ENCODE data around the gene VPS33B. TPM values are rescaled to one million over a fixed set of nuclear protein-coding genes. Genes with fewer than 3 reads are reported as not detected.
A peak's percentile ranks its signal among the peaks of the same experiment; 100 is the strongest.

Gene VPS33B
- total RNA-seq, 1 experiment from 2014 or later = 12.3 TPM

- DNase-seq (ENCODE audit: low read depth) = no peak
These were observed 40.3 kb downstream of the VPS33B start for GRCh38 chr15:90982135-90982534.

DNA sequence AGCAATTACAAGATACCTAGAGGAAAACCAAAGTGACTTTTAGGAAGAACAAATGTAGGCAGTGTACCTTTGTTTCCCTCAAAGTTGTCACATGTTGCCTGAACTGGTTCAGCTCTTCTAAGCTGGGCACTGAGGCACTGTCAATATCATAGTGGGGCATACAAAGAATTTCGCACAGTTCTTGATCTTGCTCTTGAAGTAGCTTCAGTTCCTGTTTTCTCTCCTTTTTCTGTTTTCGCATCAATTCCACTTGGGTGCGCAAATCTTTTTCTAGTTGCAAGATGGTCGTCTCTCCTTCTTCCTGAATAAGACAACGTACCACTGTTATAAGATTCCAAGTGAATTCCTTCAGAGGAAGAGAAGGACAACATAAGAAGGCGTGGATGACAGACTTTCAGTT lies 40.7 kb downstream of the VPS33B start:
- no peak for DNase-seq (ENCODE audit: low read depth)

DNA sequence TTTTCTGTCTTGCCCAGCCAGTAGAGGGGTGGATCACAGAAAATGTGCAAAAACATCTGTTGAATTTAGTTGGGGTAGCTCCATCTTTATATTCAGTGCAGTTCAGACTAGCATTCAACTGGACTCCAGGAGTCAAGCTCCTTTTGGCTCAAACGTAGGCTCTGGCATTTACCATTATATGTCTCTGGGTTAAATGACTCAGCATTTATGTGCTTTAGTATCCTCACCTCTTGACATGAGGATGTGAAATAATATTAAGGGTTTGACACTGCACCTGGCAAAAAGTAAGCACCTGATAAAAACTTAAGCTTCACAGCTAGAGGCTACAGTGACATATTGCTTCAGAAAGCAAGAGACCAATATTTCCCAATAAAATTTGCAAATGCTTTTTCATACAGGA lies 42.8 kb downstream of the VPS33B start:
- DNase-seq (ENCODE audit: low read depth) = no peak

DNA sequence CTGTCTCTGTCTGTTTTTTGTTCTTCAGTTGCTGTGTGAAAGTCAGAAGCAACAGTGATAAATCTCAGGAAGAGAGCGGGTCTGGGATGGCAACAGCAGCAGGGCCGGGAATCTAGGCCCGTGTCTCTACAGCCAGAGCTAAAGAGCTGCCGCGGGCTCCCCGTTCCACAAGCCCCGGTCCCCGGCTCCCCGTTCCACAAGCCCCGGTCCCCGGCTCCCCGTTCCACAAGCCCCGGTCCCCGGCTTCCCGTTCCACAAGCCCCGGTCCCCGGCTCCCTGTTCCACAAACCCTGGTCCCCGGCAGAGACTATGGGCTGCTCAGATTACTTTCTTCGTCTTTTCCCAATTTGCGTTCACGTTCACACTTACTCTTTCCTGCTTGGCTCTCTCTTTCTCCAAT lies 48.2 kb downstream of the VPS33B start:
- DNase-seq (ENCODE audit: low read depth) = no peak

GRCh38 chr15:90972133-90972532 lies 50.3 kb downstream of the VPS33B start:
- DNase-seq (ENCODE audit: low read depth) = no peak

DNA sequence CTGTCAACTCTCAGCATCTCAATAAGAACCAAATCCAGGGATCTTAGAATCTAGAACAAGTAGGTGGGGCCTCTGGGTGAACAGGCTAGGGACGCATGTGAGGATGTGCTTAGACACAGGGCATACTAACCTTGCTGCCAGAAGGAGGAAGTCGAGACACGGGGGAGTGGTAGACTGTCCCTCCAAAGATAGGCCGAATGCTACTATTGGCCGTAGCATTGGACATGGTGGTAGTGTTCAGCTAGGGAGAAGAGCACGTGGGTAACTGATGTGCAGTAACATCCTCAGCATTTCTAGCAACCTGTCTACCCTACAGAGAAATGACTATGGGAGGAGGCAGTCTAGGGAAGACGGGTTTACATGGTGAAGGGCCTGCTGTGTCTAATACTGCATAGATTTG lies 52.1 kb downstream of the VPS33B start:
- DNase-seq (ENCODE audit: low read depth) = no peak

DNA sequence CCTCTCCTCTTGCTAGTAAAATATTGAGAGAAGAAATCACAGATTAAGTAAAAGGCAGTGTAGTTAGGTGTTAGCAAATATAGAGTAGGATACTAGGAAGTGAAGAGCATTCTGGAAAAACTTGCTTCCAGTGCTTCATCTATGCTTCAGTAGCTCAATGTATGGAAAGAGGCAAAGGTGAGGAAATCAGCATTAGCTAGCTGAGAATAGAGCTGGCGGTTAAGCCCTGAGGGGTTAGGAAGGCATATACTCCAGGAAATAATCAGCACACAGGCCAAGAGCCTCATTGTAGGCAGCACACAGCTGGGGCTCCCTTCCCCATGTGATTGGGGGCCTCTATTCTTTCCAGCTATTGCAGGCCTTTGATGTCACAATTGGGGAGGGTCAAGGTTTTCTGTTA lies 54.0 kb downstream of the VPS33B start:
- no peak for DNase-seq (ENCODE audit: low read depth)

DNA sequence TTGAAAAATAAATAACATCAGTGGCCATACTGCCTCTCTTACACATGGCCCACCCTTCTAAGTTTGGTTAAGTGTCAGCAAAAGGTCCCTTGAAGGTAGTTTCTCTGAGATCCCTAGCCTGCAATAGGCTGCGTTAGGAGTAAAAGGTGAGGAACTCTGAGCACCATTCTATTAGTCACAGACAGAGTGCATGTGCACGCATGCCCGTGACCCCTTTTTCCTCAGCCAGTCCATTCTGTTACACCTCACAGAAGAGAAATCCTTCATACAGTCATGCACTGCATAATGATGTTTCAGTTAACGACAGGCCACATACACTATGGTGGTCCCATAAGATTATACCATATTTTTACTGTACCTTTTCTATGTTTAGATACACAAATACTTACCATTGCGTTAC lies 55.2 kb downstream of the VPS33B start:
- DNase-seq (ENCODE audit: low read depth) = no peak

- DNase-seq (ENCODE audit: low read depth) = no peak
These were observed 56.1 kb downstream of the VPS33B start for GRCh38 chr15:90966262-90966661.

DNA sequence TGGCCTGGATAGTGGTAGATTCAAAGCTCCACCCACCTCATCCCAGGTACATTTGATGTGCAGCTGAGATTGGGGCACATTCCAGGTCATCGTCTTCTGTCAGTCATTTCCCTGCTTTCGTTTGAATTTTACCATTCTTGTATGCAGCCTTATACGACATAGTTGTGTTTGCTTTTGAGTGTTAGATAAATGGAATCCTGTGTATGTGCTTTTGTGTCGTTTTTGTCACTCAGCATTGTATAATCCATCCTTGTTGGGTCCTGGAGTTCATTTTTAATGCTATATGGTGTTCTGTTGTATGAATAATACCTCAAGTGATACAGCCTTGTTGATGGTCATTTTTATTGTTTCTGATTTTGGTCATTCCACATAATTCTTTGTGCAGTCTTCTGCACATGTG lies 60.4 kb downstream of the VPS33B start:
- DNase-seq (ENCODE audit: low read depth) = no peak

- no peak for DNase-seq (ENCODE audit: low read depth)
These were observed 61.9 kb downstream of the VPS33B start for GRCh38 chr15:90960298-90961091.

DNA sequence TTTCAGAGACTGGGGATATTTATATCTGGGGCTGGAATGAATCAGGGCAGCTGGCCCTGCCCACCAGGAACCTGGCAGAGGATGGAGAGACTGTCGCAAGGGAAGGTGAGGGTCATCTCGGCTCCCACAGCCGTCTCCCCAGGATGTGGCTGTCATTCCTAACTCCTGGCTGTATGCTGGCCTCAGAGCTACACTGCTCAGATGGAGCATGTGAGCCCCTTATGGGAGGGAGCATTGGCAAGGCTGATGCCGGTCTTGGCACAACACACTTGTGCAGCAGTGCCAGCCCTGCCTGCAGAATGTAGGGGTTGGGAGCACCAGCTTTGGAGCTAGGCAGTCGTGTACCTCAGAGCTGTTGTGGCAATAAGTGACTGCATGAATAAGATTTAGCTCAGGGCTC lies 62.5 kb downstream of the VPS33B start:
- no peak for DNase-seq (ENCODE audit: low read depth)

DNA sequence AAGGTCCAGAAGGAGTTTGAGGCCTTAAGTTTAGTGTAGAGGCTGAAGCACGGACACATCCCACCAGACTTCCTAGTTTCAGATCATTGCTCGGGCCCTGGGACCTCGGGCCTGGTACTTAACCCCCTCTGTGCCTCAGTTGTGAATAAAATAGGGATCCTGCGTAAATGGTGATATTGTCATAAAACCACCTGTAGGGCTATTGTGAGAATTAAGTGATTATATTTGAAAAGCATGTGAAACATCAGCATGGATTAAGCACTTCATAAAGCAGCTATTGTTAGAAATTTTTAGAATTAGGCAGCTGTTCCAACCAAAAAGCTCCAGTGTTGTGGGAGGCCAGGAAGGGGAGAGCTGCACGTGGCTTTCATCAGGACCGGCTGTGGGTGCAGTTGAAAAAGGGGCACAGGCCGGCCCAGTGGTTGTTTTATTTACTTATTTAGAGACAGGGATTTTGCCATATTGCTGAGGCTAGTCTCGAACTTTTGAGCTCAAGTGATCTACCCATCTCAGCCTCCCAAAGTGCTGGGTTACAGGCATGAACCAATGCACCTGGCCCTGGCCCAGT lies 63.3 kb downstream of the VPS33B start:
- DNase-seq (ENCODE audit: low read depth) = no peak

GRCh38 chr15:90957791-90958190 lies 64.6 kb downstream of the VPS33B start:
- DNase-seq (ENCODE audit: low read depth) = no peak

- no peak for DNase-seq (ENCODE audit: low read depth)
These were observed 65.2 kb downstream of the VPS33B start for GRCh38 chr15:90957031-90957790.

DNA sequence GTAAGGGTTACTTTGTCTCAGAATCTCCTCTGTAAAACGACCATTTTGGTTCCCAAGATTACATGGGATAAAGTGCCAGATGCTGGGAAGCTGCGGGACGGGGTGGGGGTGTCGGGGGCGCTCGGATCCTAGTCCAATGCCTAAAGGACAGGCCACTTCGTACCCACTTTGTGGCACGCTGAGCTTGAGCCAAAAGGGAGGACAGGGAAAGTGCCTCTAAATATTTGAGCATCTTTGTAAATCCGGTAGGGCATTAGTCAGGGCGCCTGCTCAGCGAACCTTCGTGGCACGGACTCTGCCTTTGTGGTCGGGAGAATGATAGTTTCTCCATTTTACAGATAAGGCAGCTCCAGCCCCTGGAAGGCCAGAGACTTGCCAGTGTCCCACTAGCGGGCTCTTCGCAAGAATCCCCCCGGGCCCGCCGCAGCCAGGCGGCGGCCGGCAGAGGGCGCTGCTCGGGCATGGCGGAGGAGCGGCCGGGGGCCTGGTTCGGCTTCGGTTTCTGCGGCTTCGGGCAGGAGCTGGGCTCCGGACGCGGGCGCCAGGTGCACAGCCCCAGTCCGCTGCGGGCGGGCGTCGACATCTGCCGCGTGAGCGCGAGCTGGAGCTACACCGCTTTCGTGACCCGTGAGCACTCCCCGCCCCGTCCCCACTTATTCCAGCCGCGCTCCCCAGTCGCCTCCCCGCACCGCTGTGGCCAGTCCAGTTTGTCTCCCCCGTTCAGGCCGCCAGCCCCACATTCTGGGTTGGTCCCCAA lies 65.9 kb downstream of the VPS33B start:
- DNase-seq (ENCODE audit: low read depth) = peak; percentile 32

- peak; percentile 22 for DNase-seq (ENCODE audit: low read depth)
These were observed 66.6 kb downstream of the VPS33B start for GRCh38 chr15:90955624-90956273.

DNA sequence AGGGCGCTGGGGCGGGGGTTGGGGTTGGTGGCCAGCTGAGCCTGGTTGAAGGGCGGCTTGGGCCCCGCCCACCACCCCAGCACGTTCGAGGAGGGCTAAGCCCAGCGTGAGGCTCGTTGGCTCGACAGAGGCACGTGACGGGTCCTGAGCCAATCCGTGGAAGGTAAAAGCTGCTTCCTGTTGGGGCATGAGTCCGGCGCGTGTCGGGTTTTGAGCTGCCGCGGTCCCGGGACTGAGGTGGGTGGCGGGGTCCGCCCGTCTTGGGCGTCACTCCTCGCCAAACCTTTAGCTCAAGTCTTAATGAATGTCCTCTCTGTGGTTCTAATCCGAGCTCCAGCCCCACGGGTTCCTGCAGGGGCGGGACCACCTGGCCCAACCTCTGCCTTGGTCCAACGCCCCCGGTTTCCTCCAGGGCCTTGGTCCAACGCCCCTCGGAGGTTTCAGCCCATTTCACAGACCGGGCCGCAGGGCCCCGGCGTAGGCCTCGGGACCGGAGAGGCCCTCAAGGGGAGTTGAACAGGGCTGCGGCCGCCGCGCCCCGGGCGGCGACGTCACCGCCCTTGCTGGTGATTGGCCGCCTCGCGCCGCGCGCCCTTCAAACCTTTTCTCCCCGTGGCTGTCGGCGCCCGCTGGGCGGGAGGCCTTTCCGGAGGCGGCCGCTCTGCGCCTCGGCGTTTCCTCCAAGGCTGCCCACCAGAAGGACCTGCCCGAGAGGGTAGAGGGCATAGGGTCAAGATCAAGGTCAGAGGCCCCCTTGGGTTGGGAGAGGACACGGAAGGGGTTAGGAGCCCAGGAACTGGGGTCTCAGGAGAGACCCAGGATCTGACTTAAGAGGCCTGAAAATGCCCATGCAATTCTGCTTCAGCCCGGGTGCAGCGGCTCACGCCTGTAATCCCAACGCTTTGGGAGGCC lies 67.4 kb downstream of the VPS33B start, which contains the start of gene RCCD1:
Gene RCCD1, plus strand, starts transcription at position 173 of the 912 bp plus-strand sequence. CDS start 1,851 bp downstream, outside the sequence.
- peak; percentile 97 for DNase-seq (ENCODE audit: low read depth)

- no peak for DNase-seq (ENCODE audit: low read depth)
These were observed 68.3 kb downstream of the VPS33B start for GRCh38 chr15:90953947-90954711.
